Measurements from ENCODE around the gene MAP4K4.
A peak's percentile ranks its signal among the peaks of the same experiment; 100 is the strongest.
"Not testable (repeated sequence)": the region's sequence is repeated elsewhere in the genome, so short reads cannot be mapped to it uniquely, and the experiment has no call there.

The MAP4K4 gene

GRCh38 chr2:101742547-101742946 is 45.0 kb downstream of the MAP4K4 start:
- no peak for DNase-seq

GRCh38 chr2:101743288-101743687 is 45.8 kb downstream of the MAP4K4 start:
- peak in 3 of 51 donors; percentile 23 to 57 (median 41) for DNase-seq

- DNase-seq = no peak
Observed at GRCh38 chr2:101744832-101745231, 47.3 kb downstream of the MAP4K4 start.

- no peak for DNase-seq
Observed at GRCh38 chr2:101745711-101746694, 48.5 kb downstream of the MAP4K4 start.

GRCh38 chr2:101748000-101748399 is 50.5 kb downstream of the MAP4K4 start:
- no peak for DNase-seq

- not testable (repeated sequence) for DNase-seq
Observed at GRCh38 chr2:101748462-101748861, 51.0 kb downstream of the MAP4K4 start.

- DNase-seq = no peak
Observed at GRCh38 chr2:101750688-101751087, 53.2 kb downstream of the MAP4K4 start.

GRCh38 chr2:101751276-101751815 is 53.8 kb downstream of the MAP4K4 start:
- peak in 1 of 51 donors; percentile 49 for DNase-seq

GRCh38 chr2:101751875-101752619 is 54.5 kb downstream of the MAP4K4 start:
- DNase-seq = peak in 1 of 51 donors; percentile 49

GRCh38 chr2:101752716-101753616 is 55.5 kb downstream of the MAP4K4 start:
- DNase-seq = peak in 28 of 51 donors; percentile 30 to 89 (median 61)

- DNase-seq = no peak
Observed at GRCh38 chr2:101753720-101754490, 56.4 kb downstream of the MAP4K4 start.

GRCh38 chr2:101754618-101755017 is 57.1 kb downstream of the MAP4K4 start:
- peak in 2 of 51 donors; percentile 21 to 28 for DNase-seq

GRCh38 chr2:101756266-101756665 is 58.8 kb downstream of the MAP4K4 start:
- no peak for DNase-seq

GRCh38 chr2:101758001-101758400 is 60.5 kb downstream of the MAP4K4 start:
- no peak for DNase-seq

GRCh38 chr2:101759162-101759561 is 61.7 kb downstream of the MAP4K4 start:
- DNase-seq = no peak

- peak in 12 of 51 donors; percentile 17 to 82 (median 46) for DNase-seq
Observed at GRCh38 chr2:101762451-101763171, 65.1 kb downstream of the MAP4K4 start.

- no peak for DNase-seq
Observed at GRCh38 chr2:101763496-101764333, 66.2 kb downstream of the MAP4K4 start.

GRCh38 chr2:101766337-101766736 is 68.8 kb downstream of the MAP4K4 start:
- DNase-seq = no peak
